ENCODE results near the gene MTAP. TPM values are rescaled to one million over a fixed set of nuclear protein-coding genes. Genes with fewer than 3 reads are reported as not detected.
"Not testable (repeated sequence)": the region's sequence is repeated elsewhere in the genome, so short reads cannot be mapped to it uniquely, and the experiment has no call there.

The MTAP gene
- total RNA-seq, 1 donor from 2014 or later = 73.4 TPM

- TF ChIP-seq CTCF (conservative IDR thresholded peaks at IDR 0.05) = no peak
- DNase-seq (ENCODE audit: extremely low spot score, unreplicated experiment) = no peak
- Mint-ChIP-seq H3K4me3 (no peak overlapping the region), H3K4me1 (ENCODE audit: unreplicated experiment) (no peaks in the 10 kb centered on the region), H3K9me3 (no peaks in the 10 kb centered on the region), H3K27me3 (peaks cover 5% of the 10 kb centered on the region), H3K36me3 (no peaks in the 10 kb centered on the region), H3K27ac (no peak overlapping the region)
These were observed 139.0 kb downstream of the MTAP start for GRCh38 chr9:21941337-21941995.

DNA sequence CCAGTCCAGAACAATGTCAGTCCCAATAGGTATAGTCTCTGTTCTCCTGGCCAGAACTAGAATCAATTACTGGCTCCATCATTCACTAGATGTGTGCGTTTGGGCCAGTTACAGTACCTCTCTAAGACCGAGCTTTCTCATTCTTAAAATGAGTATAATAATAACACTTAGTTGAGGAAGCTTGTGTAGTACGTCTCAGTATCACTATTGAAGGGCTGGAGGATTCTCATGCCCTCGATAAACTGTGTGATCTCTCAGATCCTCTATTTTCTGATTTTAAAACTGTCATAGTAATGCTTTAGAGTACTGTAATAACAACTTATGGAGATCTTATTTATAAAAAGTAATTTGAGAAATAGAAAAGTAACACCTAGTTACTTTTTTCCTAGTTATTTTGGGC lies 141.0 kb downstream of the MTAP start:
- no peak for TF ChIP-seq CTCF (conservative IDR thresholded peaks at IDR 0.05)
- H3K9me3 Mint-ChIP-seq = no peaks in the 10 kb centered on the region
- no peaks in the 10 kb centered on the region for H3K36me3 Mint-ChIP-seq
- H3K4me3 Mint-ChIP-seq = no peak overlapping the region
- DNase-seq (ENCODE audit: extremely low spot score, unreplicated experiment) = no peak
- H3K4me1 Mint-ChIP-seq (ENCODE audit: unreplicated experiment) = no peaks in the 10 kb centered on the region
- H3K27me3 Mint-ChIP-seq = peaks cover 5% of the 10 kb centered on the region
- no peak overlapping the region for H3K27ac Mint-ChIP-seq

DNA sequence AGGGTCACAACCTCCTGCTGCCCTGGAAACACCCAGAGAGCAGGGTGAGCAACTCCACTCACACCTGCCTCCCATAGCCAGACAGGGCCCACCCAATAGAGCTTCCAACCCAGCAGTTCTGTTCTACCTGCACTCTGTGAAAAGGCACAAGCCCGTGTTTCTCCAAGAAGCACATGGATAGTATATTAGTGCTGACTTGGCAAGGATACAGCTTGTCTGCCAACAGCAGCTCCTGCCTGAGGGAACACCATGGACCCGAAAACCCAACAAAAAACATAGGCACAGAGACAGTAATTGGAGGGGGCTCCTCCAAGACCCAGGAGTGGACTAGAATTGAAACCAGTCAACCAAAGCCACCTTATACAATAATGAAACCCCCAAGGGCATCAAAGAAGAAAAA lies 143.2 kb downstream of the MTAP start:
- Mint-ChIP-seq H3K9me3 (no peaks in the 10 kb centered on the region), H3K27me3 (peaks cover 8% of the 10 kb centered on the region), H3K4me1 (ENCODE audit: unreplicated experiment) (no peaks in the 10 kb centered on the region), H3K4me3 (no peak overlapping the region), H3K27ac (no peak overlapping the region), H3K36me3 (no peaks in the 10 kb centered on the region)
- no peak for TF ChIP-seq CTCF (conservative IDR thresholded peaks at IDR 0.05)
- no peak for DNase-seq (ENCODE audit: extremely low spot score, unreplicated experiment)

DNA sequence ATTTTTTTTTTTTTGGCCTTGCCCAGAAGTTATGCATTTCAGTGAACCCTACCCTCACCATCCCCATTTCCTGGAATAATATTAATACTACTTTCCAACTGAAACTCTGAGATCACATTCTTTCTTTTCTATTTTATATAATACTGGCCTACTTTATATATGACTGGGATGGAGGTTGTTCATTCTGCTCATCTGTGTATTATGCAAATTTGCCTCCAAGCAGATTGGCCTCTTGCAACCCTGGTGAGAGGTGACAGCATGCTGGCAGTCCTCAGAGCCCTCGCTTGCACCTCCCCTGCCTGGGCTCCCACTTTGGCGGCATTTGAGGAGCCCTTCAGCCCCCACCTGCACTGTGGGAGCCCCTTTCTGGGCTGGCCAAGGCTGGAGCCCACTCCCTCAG lies 156.4 kb downstream of the MTAP start:
- H3K9me3 Mint-ChIP-seq = peaks cover 5% of the 10 kb centered on the region
- H3K27me3 Mint-ChIP-seq = peaks cover 53% of the 10 kb centered on the region
- H3K36me3 Mint-ChIP-seq = no peaks in the 10 kb centered on the region
- no peak overlapping the region for H3K27ac Mint-ChIP-seq
- no peak for TF ChIP-seq CTCF (conservative IDR thresholded peaks at IDR 0.05)
- H3K4me3 Mint-ChIP-seq = no peak overlapping the region
- DNase-seq (ENCODE audit: extremely low spot score, unreplicated experiment) = no peak
- no peaks in the 10 kb centered on the region for H3K4me1 Mint-ChIP-seq (ENCODE audit: unreplicated experiment)

DNA sequence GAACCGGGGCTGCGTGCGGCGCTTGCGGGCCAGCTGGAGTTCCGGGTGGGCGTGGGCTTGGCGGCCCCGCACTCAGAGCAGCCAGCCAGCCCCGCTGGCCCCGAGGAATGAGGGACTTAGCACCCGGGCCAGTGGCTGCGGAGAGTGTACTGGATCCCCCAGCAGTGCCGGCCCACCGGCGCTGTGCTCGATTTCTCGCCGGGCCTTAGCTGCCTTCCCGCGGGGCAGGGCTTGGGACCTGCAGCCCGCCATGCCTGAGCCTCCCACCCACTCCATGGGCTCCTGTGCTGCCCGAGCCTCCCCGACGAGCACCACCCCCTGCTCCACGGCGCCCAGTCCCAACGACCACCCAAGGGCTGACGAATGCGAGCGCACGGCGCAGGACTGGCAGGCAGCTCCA lies 156.8 kb downstream of the MTAP start:
- H3K36me3 Mint-ChIP-seq; H3K27ac Mint-ChIP-seq; H3K4me3 Mint-ChIP-seq; DNase-seq (ENCODE audit: extremely low spot score, unreplicated experiment); H3K9me3 Mint-ChIP-seq; H3K4me1 Mint-ChIP-seq (ENCODE audit: unreplicated experiment): not testable (repeated sequence)
- H3K27me3 Mint-ChIP-seq = peaks cover 55% of the 10 kb centered on the region

DNA sequence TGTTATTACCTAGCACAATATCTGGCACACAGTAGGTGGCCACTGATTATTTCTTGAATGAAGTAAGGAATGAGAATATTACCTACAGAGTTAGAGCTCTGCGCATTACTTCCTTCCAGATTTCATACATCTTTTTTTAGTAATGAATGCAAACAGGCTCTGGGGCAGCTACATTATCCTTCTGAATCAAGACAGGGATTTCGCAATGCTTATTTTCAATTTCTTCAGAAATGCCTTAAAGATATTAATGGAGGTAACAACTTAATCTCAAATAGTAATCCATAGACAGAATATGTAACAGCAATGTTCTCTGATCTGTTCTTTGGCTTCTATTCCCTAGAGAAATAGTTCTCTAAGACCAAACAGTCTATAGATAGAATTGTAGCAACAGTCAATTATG lies 159.1 kb downstream of the MTAP start:
- Mint-ChIP-seq H3K9me3 (peaks cover 5% of the 10 kb centered on the region), H3K36me3 (no peaks in the 10 kb centered on the region), H3K27me3 (peaks cover 77% of the 10 kb centered on the region), H3K4me1 (ENCODE audit: unreplicated experiment) (no peaks in the 10 kb centered on the region), H3K4me3 (no peak overlapping the region), H3K27ac (no peak overlapping the region)
- DNase-seq (ENCODE audit: extremely low spot score, unreplicated experiment) = no peak
- no peak for TF ChIP-seq CTCF (conservative IDR thresholded peaks at IDR 0.05)

Data from type B pancreatic cell (in vitro differentiated cells).